Ovary (tissue), 9 donors: ENCODE data around the gene DIS3L. TPM values are rescaled to one million over a fixed set of nuclear protein-coding genes. Genes with fewer than 3 reads are reported as not detected.
"Not testable (repeated sequence)": the region's sequence is repeated elsewhere in the genome, so short reads cannot be mapped to it uniquely, and the experiment has no call there.

Experiments
- DNase-seq, 5 donors: peaks; one replicate each; pipeline ENCODE4 v3.0.0-alpha.2; 2019 to 2020
- H3K27ac ChIP-seq, 2 donors: fragments of 200-600 bp; one replicate each; pipeline versions ENCODE4 v1.5.1 to v1.8.0; 2019 to 2022
- H3K27me3 ChIP-seq: fragments of 200-600 bp; one replicate; pipeline ENCODE4 v1.8.0; 2022
- H3K36me3 ChIP-seq: fragments of 200-600 bp; sonication (generic); one replicate; pipeline ENCODE4 v1.5.1; 2019
- H3K4me1 ChIP-seq: one replicate; pipeline ENCODE4 v1.8.1; 2013; ENCODE audit warnings: mild to moderate bottlenecking, moderate library complexity; ENCODE audit not compliant: insufficient read depth
- H3K4me3 ChIP-seq: fragments of 200-600 bp; sonication (generic); one replicate; pipeline ENCODE4 v1.5.1; 2017
- H3K9me3 ChIP-seq, 2 donors: fragments of 200-600 bp in 1 of 2; sonication (generic) in 1 of 2; one replicate each; pipeline versions ENCODE4 v1.5.1 to v1.8.1; 2013 to 2019; ENCODE audit warnings: mild to moderate bottlenecking in 1 of 2, moderate library complexity in 1 of 2
- EP300 ChIP-seq: sonication (generic); formaldehyde crosslinking; IDR thresholded peaks from one replicate; pipeline ENCODE4 v1.6.1; 2017; ENCODE audit warnings: antibody characterized with exemption
- POLR2A ChIP-seq: fragments of 450-650 bp; IDR thresholded peaks from one replicate; pipeline ENCODE4 v1.6.1; 2017; ENCODE audit warnings: antibody characterized with exemption, mild to moderate bottlenecking, moderate library complexity
- WGBS, 3 donors: extraction: QIAGEN DNeasy Blood & Tissue Kit in 1 of 3; methylation state at CpG; one replicate each; pipeline versions ENCODE4 v1.1.5 to v1.1.7; 2013 to 2017; 5-methylcytosine and 5-hydroxymethylcytosine counted together
- intact Hi-C, 4 donors: fragments of 100-400 bp; cut with DNase I; formaldehyde crosslinking; loops; one replicate each; pipeline versions ENCODE4 v1.11.0 to v1.15.1; 2022 to 2023
- polyA plus RNA-seq, 2 donors: library from polyadenylated mRNA; stranded (reverse); fragments of 200-250 nt in 1 of 2; fragments of 350-450 nt in 1 of 2; fragmentation: Illumina TruSeq in 1 of 2; extraction: RNeasy Lipid Tissue Mini Kit (QIAGEN cat#74804) in 1 of 2; gene quantifications; one replicate each; pipeline ENCODE4 v1.2.3, GENCODE V29; 2013 to 2014
- total RNA-seq, 7 donors: library from RNA; depleted of rRNA in 2 of 7; stranded (reverse); fragments of >200 nt in 2 of 7; fragmentation: NEBNext Ultra II Directional in 3 of 7; extraction: Animal tissue kit (Norgen Biotek cat#: 25700) in 3 of 7; gene quantifications; one replicate each; pipeline versions ENCODE4 v1.1.0 to v1.2.4, GENCODE V29; 2016 to 2023
- TF ChIP-seq, protein P1 (sequence below), 3 donors: fragments of 450-650 bp in 2 of 3; fragments of 200-600 bp in 1 of 3; IDR thresholded peaks; one replicate each; pipeline versions ENCODE4 v1.5.1 to v1.8.0; 2016 to 2022; ENCODE audit warnings: antibody characterized with exemption in 3 of 3, mild to moderate bottlenecking in 1 of 3
- donor health status: DM: no; HTN: no; CAD: no; lungs with moderate emphysema.
- donor health status: DM: no; HTN: no; CAD: no.
- donor health status: Bipolar disorder and iron deficiency.
- donor health status: DM: yes; HTN: yes; CAD: no.
- donor health status: DM: no; HTN: no; CAD: no.
- donor health status: DM: yes; HTN: yes; CAD: no.

The DIS3L gene
- total and polyA plus RNA-seq, 9 donors: 19.6 to 54.6 (median 31.9) TPM

DNA sequence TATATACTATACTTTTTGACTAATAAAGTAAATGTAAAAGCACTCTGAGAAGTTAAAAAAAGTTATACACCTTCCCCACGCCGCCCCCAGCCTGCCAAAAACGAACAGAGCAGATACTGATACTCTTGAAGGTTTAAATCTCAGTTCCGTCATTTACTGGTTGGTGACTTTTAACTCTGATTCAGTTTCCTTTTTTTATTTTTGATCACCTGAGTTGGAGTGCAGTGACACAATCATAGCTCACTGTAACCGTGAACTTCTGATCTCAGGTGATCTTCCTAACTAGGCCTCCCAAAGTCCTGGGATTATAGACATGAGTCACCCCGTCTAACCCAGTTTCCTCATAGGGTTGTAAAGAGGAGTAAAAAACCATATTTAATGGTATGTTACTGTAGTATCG, 66.4 kb downstream of the DIS3L start:
- Histone ChIP-seq H3K27ac (no peak overlapping the region), H3K4me1 (peaks cover 5% of the 10 kb centered on the region), H3K4me3 (no peak overlapping the region), H3K9me3 (no peaks in the 10 kb centered on the region), H3K36me3 (no peaks in the 10 kb centered on the region), H3K27me3 (no peaks in the 10 kb centered on the region)
- no peak for TF ChIP-seq EP300
- TF ChIP-seq, protein P1, sequence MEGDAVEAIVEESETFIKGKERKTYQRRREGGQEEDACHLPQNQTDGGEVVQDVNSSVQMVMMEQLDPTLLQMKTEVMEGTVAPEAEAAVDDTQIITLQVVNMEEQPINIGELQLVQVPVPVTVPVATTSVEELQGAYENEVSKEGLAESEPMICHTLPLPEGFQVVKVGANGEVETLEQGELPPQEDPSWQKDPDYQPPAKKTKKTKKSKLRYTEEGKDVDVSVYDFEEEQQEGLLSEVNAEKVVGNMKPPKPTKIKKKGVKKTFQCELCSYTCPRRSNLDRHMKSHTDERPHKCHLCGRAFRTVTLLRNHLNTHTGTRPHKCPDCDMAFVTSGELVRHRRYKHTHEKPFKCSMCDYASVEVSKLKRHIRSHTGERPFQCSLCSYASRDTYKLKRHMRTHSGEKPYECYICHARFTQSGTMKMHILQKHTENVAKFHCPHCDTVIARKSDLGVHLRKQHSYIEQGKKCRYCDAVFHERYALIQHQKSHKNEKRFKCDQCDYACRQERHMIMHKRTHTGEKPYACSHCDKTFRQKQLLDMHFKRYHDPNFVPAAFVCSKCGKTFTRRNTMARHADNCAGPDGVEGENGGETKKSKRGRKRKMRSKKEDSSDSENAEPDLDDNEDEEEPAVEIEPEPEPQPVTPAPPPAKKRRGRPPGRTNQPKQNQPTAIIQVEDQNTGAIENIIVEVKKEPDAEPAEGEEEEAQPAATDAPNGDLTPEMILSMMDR (IDR thresholded peaks at IDR 0.05): no peak
- WGBS, 3 donors: 84 to 88% (median 86%) methylated on average over 7 of the region's 7 CpGs
- DNase-seq: no peak
- intact Hi-C loops: no loop called here

DNA sequence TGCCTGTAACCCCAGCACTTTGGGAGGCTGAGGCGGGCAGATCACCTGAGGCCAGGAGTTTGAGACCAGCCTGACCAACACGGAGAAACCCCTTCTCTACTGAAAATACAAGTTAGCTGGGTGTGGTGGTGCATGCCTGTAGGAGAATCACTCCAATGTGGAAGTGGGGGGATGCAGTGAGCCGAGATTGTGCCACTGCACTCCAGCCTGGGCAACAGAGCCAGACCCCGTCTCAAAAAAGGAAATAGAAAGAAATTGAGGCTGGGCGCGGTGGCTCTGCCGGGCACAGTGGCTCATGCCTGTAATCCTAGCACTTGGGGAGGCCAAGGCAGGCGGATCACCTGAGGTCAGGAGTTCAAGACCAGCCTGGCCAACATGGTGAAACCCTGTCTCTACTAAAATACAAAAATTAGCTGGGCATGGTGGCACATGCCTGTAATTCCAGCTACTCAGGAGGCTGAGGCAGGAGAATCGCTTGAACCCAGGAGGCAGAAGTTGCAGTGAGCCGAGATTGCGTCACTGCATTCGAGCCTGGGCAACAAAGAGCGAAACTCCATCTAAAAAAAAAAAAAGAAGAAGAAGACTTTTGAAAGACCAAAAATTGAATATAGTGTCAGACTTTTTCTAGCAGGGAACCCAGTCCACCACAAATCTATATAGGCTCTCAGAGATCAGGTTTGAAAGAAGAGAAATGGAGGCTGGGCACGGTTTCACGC, 68.5 kb downstream of the DIS3L start:
- intact Hi-C loops, H3K27me3 ChIP-seq, H3K27ac ChIP-seq, H3K36me3 ChIP-seq, H3K4me1 ChIP-seq, H3K9me3 ChIP-seq, DNase-seq, H3K4me3 ChIP-seq: not testable (repeated sequence)
- WGBS, 3 donors: 85 to 88% (median 86%) methylated on average over 15 of the region's 15 CpGs

- Histone ChIP-seq H3K9me3 (no peaks in the 10 kb centered on the region), H3K27ac (no peak overlapping the region), H3K4me1 (no peaks in the 10 kb centered on the region), H3K36me3 (no peaks in the 10 kb centered on the region), H3K27me3 (no peaks in the 10 kb centered on the region), H3K4me3 (no peak overlapping the region)
- TF ChIP-seq, protein P1 (IDR thresholded peaks at IDR 0.05): no peak
- TF ChIP-seq POLR2A (no peak), EP300 (no peak)
- intact Hi-C loops: no loop called here
- DNase-seq: no peak
- 94 to 100% (median 100%) methylated on average over 1 of the region's 1 CpG for WGBS, 3 donors
Measured at GRCh38 chr15:66362776-66363175, 69.4 kb downstream of the DIS3L start.

DNA sequence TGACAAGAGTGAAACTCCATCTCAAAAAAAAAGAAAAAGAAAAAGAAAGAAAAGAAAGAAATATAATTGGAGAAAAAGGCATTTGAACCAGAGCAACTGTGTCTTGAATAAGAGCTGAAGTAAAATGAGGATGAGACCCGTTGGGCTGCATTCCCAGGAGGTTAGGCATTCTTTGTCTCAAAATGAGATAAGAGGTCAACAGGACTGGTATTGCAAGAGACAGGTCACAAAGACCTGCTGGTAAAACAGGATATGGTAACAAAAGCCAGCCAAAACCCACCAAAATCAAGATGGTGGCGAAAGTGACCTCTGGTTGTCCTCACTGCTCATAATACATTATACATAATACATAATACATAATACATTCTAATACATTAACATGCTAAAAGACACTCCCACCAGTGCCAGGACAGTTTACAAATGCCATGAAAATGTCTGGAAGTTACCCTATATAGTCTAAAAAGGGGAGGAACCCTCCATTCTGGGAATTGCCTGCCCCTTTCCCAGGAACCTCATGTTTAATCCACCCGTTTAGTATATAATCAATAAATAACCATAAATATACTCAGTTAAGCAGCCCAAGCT, 71.7 kb downstream of the DIS3L start:
- H3K27me3 ChIP-seq: no peaks in the 10 kb centered on the region
- intact Hi-C loops: no loop called here
- H3K4me1 ChIP-seq: no peaks in the 10 kb centered on the region
- DNase-seq: no peak
- WGBS, 3 donors: 81 to 85% (median 84%) methylated on average over 3 of the region's 3 CpGs
- no peaks in the 10 kb centered on the region for H3K36me3 ChIP-seq
- H3K27ac ChIP-seq: no peak overlapping the region
- H3K9me3 ChIP-seq: no peaks in the 10 kb centered on the region
- H3K4me3 ChIP-seq: no peak overlapping the region
- TF ChIP-seq EP300 (no peak), POLR2A (no peak)
- TF ChIP-seq, protein P1 (IDR thresholded peaks at IDR 0.05): no peak
